OCI-LY1 (cell line): ENCODE results near the gene TIE1.

Experiments
- H2AFZ ChIP-seq: fragments of 200-600 bp; sonication (generic), shearing (Covaris generic); 2 replicates; pipeline ENCODE4 v1.6.0; 2014; ENCODE audit warnings: antibody characterized with exemption, mild to moderate bottlenecking, low read length
- H3F3A ChIP-seq: fragments of 200-600 bp; sonication (generic), shearing (Covaris generic); 2 replicates; pipeline ENCODE4 v1.6.0; 2014; ENCODE audit warnings: mild to moderate bottlenecking, antibody characterized with exemption, low read length, moderate library complexity; ENCODE audit not compliant: insufficient read depth
- H3K27ac ChIP-seq: fragments of 200-600 bp; sonication (generic); 2 replicates; pipeline ENCODE4 v1.5.1; 2014; ENCODE audit warnings: low read length, mixed run types, mild to moderate bottlenecking, low read depth; ENCODE audit not compliant: poor library complexity, severe bottlenecking
- H3K27me3 ChIP-seq: fragments of 200-600 bp; sonication (generic); 2 replicates; pipeline ENCODE4 v1.6.0; 2014; ENCODE audit warnings: antibody characterized with exemption, mild to moderate bottlenecking, low read length, moderate library complexity; ENCODE audit not compliant: insufficient read depth
- H3K36me3 ChIP-seq: fragments of 200-600 bp; sonication (generic); 2 replicates; pipeline ENCODE4 v1.6.1; 2014; ENCODE audit warnings: mild to moderate bottlenecking, antibody characterized with exemption, low read length, moderate library complexity, mixed read lengths; ENCODE audit not compliant: insufficient read depth
- H3K4me1 ChIP-seq: fragments of 200-600 bp; sonication (generic); 2 replicates; pipeline ENCODE4 v1.5.1; 2014; ENCODE audit warnings: mild to moderate bottlenecking, low read length, moderate library complexity; ENCODE audit not compliant: insufficient read depth, severe bottlenecking
- H3K4me2 ChIP-seq: fragments of 200-600 bp; sonication (generic), shearing (Covaris generic); 2 replicates; pipeline ENCODE4 v1.6.1; 2014; ENCODE audit warnings: low read length
- H3K4me3 ChIP-seq: fragments of 200-600 bp; sonication (generic); 2 replicates; pipeline ENCODE4 v1.5.1; 2014; ENCODE audit warnings: low read length, low read depth, mild to moderate bottlenecking, mixed read lengths; ENCODE audit not compliant: poor library complexity, severe bottlenecking
- H3K79me2 ChIP-seq: fragments of 200-600 bp; shearing (Covaris generic); 2 replicates; pipeline ENCODE4 v1.6.1; 2016; ENCODE audit warnings: mixed run types, low read length, mixed read lengths; ENCODE audit not compliant: insufficient read depth
- H3K9ac ChIP-seq: fragments of 200-600 bp; sonication (generic), shearing (Covaris generic); 2 replicates; pipeline ENCODE4 v1.6.1; 2014; ENCODE audit warnings: mild to moderate bottlenecking, low read length, mixed read lengths
- H3K9me2 ChIP-seq: fragments of 200-600 bp; sonication (generic), shearing (Covaris generic); 2 replicates; pipeline ENCODE4 v1.6.1; 2014; ENCODE audit warnings: low read depth, mild to moderate bottlenecking, low read length, mixed read lengths
- H3K9me3 ChIP-seq: fragments of 200-600 bp; shearing (Covaris generic); 2 replicates; pipeline ENCODE4 v1.6.1; 2014; ENCODE audit warnings: low read length, mixed read lengths
- H4K20me1 ChIP-seq: fragments of 200-600 bp; sonication (generic), shearing (Covaris generic); 2 replicates; pipeline ENCODE4 v1.6.0; 2016; ENCODE audit warnings: mild to moderate bottlenecking, low read length; ENCODE audit not compliant: insufficient read depth
- CTCF ChIP-seq: fragments of 200-600 bp; sonication (generic), shearing (Covaris generic); IDR thresholded peaks from 2 replicates; pipeline ENCODE4 v1.5.1; 2017; ENCODE audit warnings: mild to moderate bottlenecking, antibody characterized with exemption, low read length, moderate library complexity, mixed read lengths
- EZH2 ChIP-seq: fragments of 200-600 bp; sonication (generic), shearing (Covaris generic); IDR thresholded peaks from 2 replicates; pipeline ENCODE4 v1.8.0; 2017; ENCODE audit warnings: borderline replicate concordance, mixed run types, mild to moderate bottlenecking, antibody characterized with exemption, low read length, moderate library complexity, mixed read lengths

TIE1 gene

GRCh38 chr1:43293176-43293575 lies 7.6 kb upstream of the TIE1 start:
- no peaks in the 10 kb centered on the region for H3K4me1 ChIP-seq
- H3K9ac ChIP-seq, result no peak overlapping the region
- H2AFZ ChIP-seq, result no peak overlapping the region
- H3K4me3 ChIP-seq, result no peak overlapping the region
- TF ChIP-seq CTCF (no peak), EZH2 (no peak)
- no peak overlapping the region for H3K4me2 ChIP-seq
- H3K36me3 ChIP-seq, result no peaks in the 10 kb centered on the region
- H3F3A ChIP-seq, result no peaks in the 10 kb centered on the region
- H3K79me2 ChIP-seq, result no peaks in the 10 kb centered on the region
- H3K9me2 ChIP-seq, result no peaks in the 10 kb centered on the region
- H3K27ac ChIP-seq, result no peak overlapping the region
- H4K20me1 ChIP-seq, result no peaks in the 10 kb centered on the region
- no peaks in the 10 kb centered on the region for H3K9me3 ChIP-seq
- no peaks in the 10 kb centered on the region for H3K27me3 ChIP-seq

- no peaks in the 10 kb centered on the region for H3K4me1 ChIP-seq
- no peaks in the 10 kb centered on the region for H4K20me1 ChIP-seq
- no peaks in the 10 kb centered on the region for H3K9me2 ChIP-seq
- no peak overlapping the region for H3K4me2 ChIP-seq
- H3K27ac ChIP-seq, result no peak overlapping the region
- no peaks in the 10 kb centered on the region for H3K27me3 ChIP-seq
- no peak overlapping the region for H3K9ac ChIP-seq
- no peak overlapping the region for H3K4me3 ChIP-seq
- H3K79me2 ChIP-seq, result no peaks in the 10 kb centered on the region
- H3K9me3 ChIP-seq, result no peaks in the 10 kb centered on the region
- no peaks in the 10 kb centered on the region for H3F3A ChIP-seq
- H2AFZ ChIP-seq, result no peak overlapping the region
- no peaks in the 10 kb centered on the region for H3K36me3 ChIP-seq
- TF ChIP-seq EZH2 (no peak), CTCF (no peak)
Observed at GRCh38 chr1:43293896-43294760, 6.7 kb upstream of the TIE1 start.

GRCh38 chr1:43294761-43295160 lies 6.0 kb upstream of the TIE1 start:
- Histone ChIP-seq H3K79me2 (no peaks in the 10 kb centered on the region), H3K36me3 (no peaks in the 10 kb centered on the region), H2AFZ (no peak overlapping the region), H3K27ac (no peak overlapping the region), H3K4me2 (no peak overlapping the region), H3F3A (no peaks in the 10 kb centered on the region), H3K4me1 (no peaks in the 10 kb centered on the region), H4K20me1 (no peaks in the 10 kb centered on the region), H3K4me3 (no peak overlapping the region), H3K27me3 (no peaks in the 10 kb centered on the region), H3K9ac (no peak overlapping the region), H3K9me3 (no peaks in the 10 kb centered on the region), H3K9me2 (no peaks in the 10 kb centered on the region)
- no peak for TF ChIP-seq EZH2
- no peak for TF ChIP-seq CTCF
